ENCODE measurements around the gene TEKT1. TPM values are rescaled to one million over a fixed set of nuclear protein-coding genes. Genes with fewer than 3 reads are reported as not detected.

The TEKT1 gene
- total and polyA plus RNA-seq, 9 of the 15 experiments (the other 6 are each of a cell fraction or from before 2014, with no cell fraction given) = 0.06 TPM; not detected in 8

DNA sequence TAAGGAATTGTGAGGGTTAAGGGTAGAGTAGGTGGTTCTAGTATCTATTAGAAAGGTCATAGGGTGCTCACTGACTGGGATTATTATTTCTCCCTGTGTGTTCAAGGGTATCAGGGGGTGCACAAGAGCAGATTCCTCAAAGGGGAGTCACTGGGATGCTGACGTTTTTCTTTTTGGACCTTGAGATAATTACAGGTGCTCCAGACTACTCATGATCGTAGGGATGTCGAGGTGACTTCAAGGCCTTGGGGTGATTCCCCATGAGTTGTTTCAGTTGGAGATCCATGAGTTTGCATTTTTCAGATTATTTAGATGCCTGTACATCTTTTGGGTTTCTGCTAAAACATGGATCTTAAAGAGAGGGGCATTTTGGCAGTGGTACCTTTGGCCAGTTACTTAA, 41.4 kb upstream of the TEKT1 start:
- Histone ChIP-seq H3K27ac (ENCODE audit: extremely low read depth, low read depth, low read length) (no peak overlapping the region), H3K36me3 (ENCODE audit: control insufficient read depth, insufficient read depth, low read length) (no peaks in the 10 kb centered on the region), H4K20me1 (replicated peaks; ENCODE audit: control insufficient read depth, insufficient read depth, low read length) (no peaks in the 10 kb centered on the region), H3K9ac (ENCODE audit: insufficient read depth in 1 of 2, low read depth in 2 of 2, low read length in 2 of 2) (no peak overlapping the region), H3K9me3 (replicated peaks; ENCODE audit: control insufficient read depth, insufficient read depth, low read depth, low read length) (no peaks in the 10 kb centered on the region), H2AFZ (ENCODE audit: low read depth, low read length) (no peak overlapping the region), H3K4me1 (replicated peaks in 1 of 2; ENCODE audit: control insufficient read depth in 2 of 2, insufficient read depth in 2 of 2, low read length in 2 of 2) (no peaks in the 10 kb centered on the region), H3K27me3 (ENCODE audit: control insufficient read depth in 2 of 2, insufficient read depth in 2 of 2, low read length in 2 of 2) (peaks cover under 1 to 4% of the 10 kb centered on the region in 2 experiments; a peak in 3 of 5 replicates), H3K4me2 (ENCODE audit: insufficient read depth, low read length) (no peak overlapping the region), H3K9me1 (ENCODE audit: control insufficient read depth, insufficient read depth, low read length) (no peaks in the 10 kb centered on the region), H3K79me2 (ENCODE audit: control insufficient read depth, insufficient read depth, low read length) (no peaks in the 10 kb centered on the region), H3K4me3 (no peak overlapping the region)
- FAIRE-seq (no peak), ATAC-seq (no peak), DNase-seq (ENCODE audit: extremely low read depth in 1 of 4, low spot score in 3 of 4) (no peak)
- 0% methylated on average over 3 of the region's 3 CpGs for WGBS (ENCODE audit: insufficient coverage, low coverage, missing lambda C conversion rate)
- intact Hi-C loops (cut with micrococcal nuclease) (no loop called here), in situ Hi-C loops (cut with MboI) (no loop called here)
- no TSS peak for BruUV-seq (replicated peaks)
- POLR2A ChIA-PET = no interaction called here
- no peak for TF ChIP-seq RFX7 (CRISPR knock-in tag; IDR thresholded peaks at IDR 0.05)
- TF ChIP-seq, protein P1, sequence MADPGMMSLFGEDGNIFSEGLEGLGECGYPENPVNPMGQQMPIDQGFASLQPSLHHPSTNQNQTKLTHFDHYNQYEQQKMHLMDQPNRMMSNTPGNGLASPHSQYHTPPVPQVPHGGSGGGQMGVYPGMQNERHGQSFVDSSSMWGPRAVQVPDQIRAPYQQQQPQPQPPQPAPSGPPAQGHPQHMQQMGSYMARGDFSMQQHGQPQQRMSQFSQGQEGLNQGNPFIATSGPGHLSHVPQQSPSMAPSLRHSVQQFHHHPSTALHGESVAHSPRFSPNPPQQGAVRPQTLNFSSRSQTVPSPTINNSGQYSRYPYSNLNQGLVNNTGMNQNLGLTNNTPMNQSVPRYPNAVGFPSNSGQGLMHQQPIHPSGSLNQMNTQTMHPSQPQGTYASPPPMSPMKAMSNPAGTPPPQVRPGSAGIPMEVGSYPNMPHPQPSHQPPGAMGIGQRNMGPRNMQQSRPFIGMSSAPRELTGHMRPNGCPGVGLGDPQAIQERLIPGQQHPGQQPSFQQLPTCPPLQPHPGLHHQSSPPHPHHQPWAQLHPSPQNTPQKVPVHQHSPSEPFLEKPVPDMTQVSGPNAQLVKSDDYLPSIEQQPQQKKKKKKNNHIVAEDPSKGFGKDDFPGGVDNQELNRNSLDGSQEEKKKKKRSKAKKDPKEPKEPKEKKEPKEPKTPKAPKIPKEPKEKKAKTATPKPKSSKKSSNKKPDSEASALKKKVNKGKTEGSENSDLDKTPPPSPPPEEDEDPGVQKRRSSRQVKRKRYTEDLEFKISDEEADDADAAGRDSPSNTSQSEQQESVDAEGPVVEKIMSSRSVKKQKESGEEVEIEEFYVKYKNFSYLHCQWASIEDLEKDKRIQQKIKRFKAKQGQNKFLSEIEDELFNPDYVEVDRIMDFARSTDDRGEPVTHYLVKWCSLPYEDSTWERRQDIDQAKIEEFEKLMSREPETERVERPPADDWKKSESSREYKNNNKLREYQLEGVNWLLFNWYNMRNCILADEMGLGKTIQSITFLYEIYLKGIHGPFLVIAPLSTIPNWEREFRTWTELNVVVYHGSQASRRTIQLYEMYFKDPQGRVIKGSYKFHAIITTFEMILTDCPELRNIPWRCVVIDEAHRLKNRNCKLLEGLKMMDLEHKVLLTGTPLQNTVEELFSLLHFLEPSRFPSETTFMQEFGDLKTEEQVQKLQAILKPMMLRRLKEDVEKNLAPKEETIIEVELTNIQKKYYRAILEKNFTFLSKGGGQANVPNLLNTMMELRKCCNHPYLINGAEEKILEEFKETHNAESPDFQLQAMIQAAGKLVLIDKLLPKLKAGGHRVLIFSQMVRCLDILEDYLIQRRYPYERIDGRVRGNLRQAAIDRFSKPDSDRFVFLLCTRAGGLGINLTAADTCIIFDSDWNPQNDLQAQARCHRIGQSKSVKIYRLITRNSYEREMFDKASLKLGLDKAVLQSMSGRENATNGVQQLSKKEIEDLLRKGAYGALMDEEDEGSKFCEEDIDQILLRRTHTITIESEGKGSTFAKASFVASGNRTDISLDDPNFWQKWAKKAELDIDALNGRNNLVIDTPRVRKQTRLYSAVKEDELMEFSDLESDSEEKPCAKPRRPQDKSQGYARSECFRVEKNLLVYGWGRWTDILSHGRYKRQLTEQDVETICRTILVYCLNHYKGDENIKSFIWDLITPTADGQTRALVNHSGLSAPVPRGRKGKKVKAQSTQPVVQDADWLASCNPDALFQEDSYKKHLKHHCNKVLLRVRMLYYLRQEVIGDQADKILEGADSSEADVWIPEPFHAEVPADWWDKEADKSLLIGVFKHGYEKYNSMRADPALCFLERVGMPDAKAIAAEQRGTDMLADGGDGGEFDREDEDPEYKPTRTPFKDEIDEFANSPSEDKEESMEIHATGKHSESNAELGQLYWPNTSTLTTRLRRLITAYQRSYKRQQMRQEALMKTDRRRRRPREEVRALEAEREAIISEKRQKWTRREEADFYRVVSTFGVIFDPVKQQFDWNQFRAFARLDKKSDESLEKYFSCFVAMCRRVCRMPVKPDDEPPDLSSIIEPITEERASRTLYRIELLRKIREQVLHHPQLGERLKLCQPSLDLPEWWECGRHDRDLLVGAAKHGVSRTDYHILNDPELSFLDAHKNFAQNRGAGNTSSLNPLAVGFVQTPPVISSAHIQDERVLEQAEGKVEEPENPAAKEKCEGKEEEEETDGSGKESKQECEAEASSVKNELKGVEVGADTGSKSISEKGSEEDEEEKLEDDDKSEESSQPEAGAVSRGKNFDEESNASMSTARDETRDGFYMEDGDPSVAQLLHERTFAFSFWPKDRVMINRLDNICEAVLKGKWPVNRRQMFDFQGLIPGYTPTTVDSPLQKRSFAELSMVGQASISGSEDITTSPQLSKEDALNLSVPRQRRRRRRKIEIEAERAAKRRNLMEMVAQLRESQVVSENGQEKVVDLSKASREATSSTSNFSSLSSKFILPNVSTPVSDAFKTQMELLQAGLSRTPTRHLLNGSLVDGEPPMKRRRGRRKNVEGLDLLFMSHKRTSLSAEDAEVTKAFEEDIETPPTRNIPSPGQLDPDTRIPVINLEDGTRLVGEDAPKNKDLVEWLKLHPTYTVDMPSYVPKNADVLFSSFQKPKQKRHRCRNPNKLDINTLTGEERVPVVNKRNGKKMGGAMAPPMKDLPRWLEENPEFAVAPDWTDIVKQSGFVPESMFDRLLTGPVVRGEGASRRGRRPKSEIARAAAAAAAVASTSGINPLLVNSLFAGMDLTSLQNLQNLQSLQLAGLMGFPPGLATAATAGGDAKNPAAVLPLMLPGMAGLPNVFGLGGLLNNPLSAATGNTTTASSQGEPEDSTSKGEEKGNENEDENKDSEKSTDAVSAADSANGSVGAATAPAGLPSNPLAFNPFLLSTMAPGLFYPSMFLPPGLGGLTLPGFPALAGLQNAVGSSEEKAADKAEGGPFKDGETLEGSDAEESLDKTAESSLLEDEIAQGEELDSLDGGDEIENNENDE (IDR thresholded peaks at IDR 0.05; ENCODE audit: low read depth, low read length) = no peak
- CTCF ChIA-PET (ENCODE audit: low intra/inter-chr PET ratio) = no interaction called here
